GM23338 (cell line): ENCODE measurements around the gene IL6.

Experiments used
- CTCF ChIP-seq, 2 experiments: fragments of 200-600 bp in 1 of 2; sonication (generic) in 1 of 2; conservative IDR thresholded peaks; 2 replicates each; pipeline versions ENCODE4 v1.5.1 to v1.6.1; 2016 to 2017; ENCODE audit warnings: antibody characterized with exemption in 2 of 2, low read depth in 2 of 2, mild to moderate bottlenecking in 2 of 2, moderate library complexity in 1 of 2
- EZH2 ChIP-seq: fragments of 200-600 bp; sonication (generic); IDR thresholded peaks from one replicate; pipeline ENCODE4 v1.8.0; 2017; ENCODE audit warnings: antibody characterized with exemption, mild to moderate bottlenecking, low read depth; ENCODE audit not compliant: unreplicated experiment
- POLR2AphosphoS5 ChIP-seq: IDR thresholded peaks from 2 replicates; pipeline ENCODE4 v1.6.1; 2016; ENCODE audit warnings: antibody characterized with exemption, low read depth

GRCh38 chr7:22762866-22763265 lies 35.9 kb downstream of the IL6 start:
- TF ChIP-seq CTCF (conservative IDR thresholded peaks at IDR 0.05; ENCODE audit: low read depth in 2 of 2) (no peak), EZH2 (no peak), POLR2AphosphoS5 (no peak)
